ENCODE measurements around the gene ABCA1.

DNA sequence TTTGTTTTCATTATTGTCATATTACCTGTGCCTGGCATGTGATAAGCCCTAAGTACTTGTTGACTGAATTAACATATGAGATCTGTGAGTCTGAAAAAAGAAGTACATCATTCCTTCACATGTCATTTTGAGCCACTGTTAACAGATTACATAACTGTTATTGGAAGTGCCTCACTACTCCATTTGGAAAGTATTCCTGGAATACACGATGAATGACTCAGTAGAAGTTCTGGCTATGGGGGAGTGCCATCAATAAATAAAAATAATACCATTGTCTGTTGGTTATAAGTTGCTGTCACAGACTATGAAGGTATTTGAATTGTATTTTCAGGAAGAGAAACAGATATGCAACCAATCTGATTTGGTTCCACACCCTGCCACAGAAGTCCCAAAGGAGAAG, 151.2 kb downstream of the ABCA1 start:
- TF ChIP-seq, protein P1, sequence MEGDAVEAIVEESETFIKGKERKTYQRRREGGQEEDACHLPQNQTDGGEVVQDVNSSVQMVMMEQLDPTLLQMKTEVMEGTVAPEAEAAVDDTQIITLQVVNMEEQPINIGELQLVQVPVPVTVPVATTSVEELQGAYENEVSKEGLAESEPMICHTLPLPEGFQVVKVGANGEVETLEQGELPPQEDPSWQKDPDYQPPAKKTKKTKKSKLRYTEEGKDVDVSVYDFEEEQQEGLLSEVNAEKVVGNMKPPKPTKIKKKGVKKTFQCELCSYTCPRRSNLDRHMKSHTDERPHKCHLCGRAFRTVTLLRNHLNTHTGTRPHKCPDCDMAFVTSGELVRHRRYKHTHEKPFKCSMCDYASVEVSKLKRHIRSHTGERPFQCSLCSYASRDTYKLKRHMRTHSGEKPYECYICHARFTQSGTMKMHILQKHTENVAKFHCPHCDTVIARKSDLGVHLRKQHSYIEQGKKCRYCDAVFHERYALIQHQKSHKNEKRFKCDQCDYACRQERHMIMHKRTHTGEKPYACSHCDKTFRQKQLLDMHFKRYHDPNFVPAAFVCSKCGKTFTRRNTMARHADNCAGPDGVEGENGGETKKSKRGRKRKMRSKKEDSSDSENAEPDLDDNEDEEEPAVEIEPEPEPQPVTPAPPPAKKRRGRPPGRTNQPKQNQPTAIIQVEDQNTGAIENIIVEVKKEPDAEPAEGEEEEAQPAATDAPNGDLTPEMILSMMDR (conservative IDR thresholded peaks at IDR 0.05 in 1 of 2, IDR thresholded peaks at IDR 0.05 in 1 of 2; ENCODE audit: low read depth in 1 of 2, low read length in 2 of 2): no peak
- no peak for TF ChIP-seq EZH2 (IDR thresholded peaks at IDR 0.05; ENCODE audit: low read length, missing control alignments)

Data from fibroblast of lung (primary cell).